Right lobe of liver (tissue), 6 donors: ENCODE data around the gene TNXB. TPM values are rescaled to one million over a fixed set of nuclear protein-coding genes. Genes with fewer than 3 reads are reported as not detected.

Source experiments
- ATAC-seq, 4 donors: fragments of 200-7000 bp; cut with Tn5 transposase; one replicate each; pipeline ENCODE4 v1.9.1; 2020; ENCODE audit warnings: mild to moderate bottlenecking in 4 of 4, moderate library complexity in 4 of 4
- DNase-seq, 3 donors: peaks; one replicate each; pipeline ENCODE4 v3.0.0-alpha.2; 2020
- H3K27ac ChIP-seq, 3 donors: fragments of 200-600 bp; one replicate each; pipeline ENCODE4 v1.8.0; 2022
- H3K27me3 ChIP-seq, 2 donors: fragments of 200-600 bp; one replicate each; pipeline ENCODE4 v1.8.0; 2022
- H3K36me3 ChIP-seq, 4 donors: fragments of 200-600 bp; sonication (generic) in 1 of 4; one replicate each; pipeline versions ENCODE4 v1.5.1 to v1.8.0; 2017 to 2022; ENCODE audit warnings: control low read depth in 1 of 4
- H3K4me1 ChIP-seq, 4 donors: fragments of 200-600 bp; sonication (generic) in 1 of 4; one replicate each; pipeline versions ENCODE4 v1.5.1 to v1.8.0; 2017 to 2022; ENCODE audit warnings: control low read depth in 1 of 4
- H3K4me3 ChIP-seq, 3 donors: fragments of 200-600 bp; one replicate each; pipeline ENCODE4 v1.8.0; 2022
- H3K9me3 ChIP-seq, 4 donors: fragments of 200-600 bp; sonication (generic) in 1 of 4; one replicate each; pipeline versions ENCODE4 v1.5.1 to v1.8.0; 2017 to 2022; ENCODE audit warnings: control low read depth in 1 of 4
- CTCF ChIP-seq, 4 donors: fragments of 200-600 bp in 3 of 4; fragments of 450-650 bp in 1 of 4; IDR thresholded peaks; one replicate each; pipeline versions ENCODE4 v1.5.1 to v1.8.0; 2016 to 2022; ENCODE audit warnings: antibody characterized with exemption in 4 of 4, mild to moderate bottlenecking in 2 of 4
- POLR2A ChIP-seq: fragments of 450-650 bp; IDR thresholded peaks from one replicate; pipeline ENCODE4 v1.6.1; 2017; ENCODE audit warnings: antibody characterized with exemption, mild to moderate bottlenecking
- WGBS: methylation state at CpG from one replicate; pipeline ENCODE4 v1.1.6; 2018; ENCODE audit warnings: low coverage, low lambda C conversion rate; ENCODE audit not compliant: insufficient coverage; ENCODE audit errors: missing lambda C conversion rate; 5-methylcytosine and 5-hydroxymethylcytosine counted together
- intact Hi-C, 2 donors: fragments of 100-400 bp; cut with DNase I; formaldehyde crosslinking; loops; one replicate each; pipeline versions ENCODE4 v1.11.2 to v1.14.1; 2022
- total RNA-seq, 6 experiments: library from RNA; depleted of rRNA in 2 of 6; stranded (reverse); fragments of >200 nt in 2 of 6; fragmentation: NEBNext Ultra II Directional in 3 of 6; extraction: Animal tissue kit (Norgen Biotek cat#: 25700) in 3 of 6; gene quantifications; one replicate each; pipeline versions ENCODE4 v1.1.0 to v1.2.4, GENCODE V29; 2016 to 2023
- donor health status: DM: no; HTN: yes; CAD: no.
- donor health status: DM: no; HTN: no; CAD: no.
- donor health status: DM: no; HTN: no; CAD: no.
- donor health status: DM: no; HTN: yes; CAD: no.
- donor health status: DM: no; HTN: yes; CAD: no.

Gene TNXB
- total RNA-seq, 6 experiments from 2014 or later = 7.2 to 28.3 (median 10.3) TPM

DNA sequence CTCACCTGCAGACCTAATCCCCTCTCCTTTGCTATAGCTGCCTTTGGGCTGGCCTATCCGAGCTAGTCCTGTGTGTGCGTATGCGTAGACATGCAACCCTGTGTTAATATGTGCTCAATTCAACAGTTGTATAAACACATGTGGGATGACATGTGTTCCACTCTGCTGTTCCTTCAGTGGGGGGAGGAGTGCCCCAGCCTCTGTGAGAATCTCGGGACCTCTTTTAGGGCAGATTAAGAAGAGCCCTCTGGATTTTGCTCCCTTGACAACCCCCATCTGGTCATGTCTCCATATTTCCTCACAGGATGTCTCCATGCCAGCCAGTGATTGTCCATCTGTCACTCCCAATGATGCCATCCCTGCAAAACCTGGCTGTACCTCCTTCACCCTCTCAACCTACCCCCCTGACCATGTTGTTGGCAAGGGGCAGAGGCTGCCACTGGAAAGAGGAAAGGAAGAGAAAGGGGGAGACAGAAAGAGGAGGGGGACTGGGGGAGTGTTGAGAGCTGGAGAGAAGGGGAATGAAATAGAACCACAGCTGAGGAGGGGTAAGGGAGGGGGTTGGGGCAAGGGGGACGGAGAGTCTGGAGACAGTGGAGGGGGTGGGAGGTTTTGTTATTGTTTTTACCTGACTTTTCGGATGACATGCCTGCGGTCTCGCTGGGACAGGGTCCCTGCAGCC, 42.2 kb upstream of the TNXB start:
- TF ChIP-seq CTCF (IDR thresholded peaks at IDR 0.05) = no peak
- intact Hi-C loops = loop anchor here in 1 of 2 donors (5.0 kb wide), 1 partner anchor 34 kb away; no protein-coding TSS in a partner anchor
- peaks cover 0 to 6% of the 10 kb centered on the region in 2 donors for H3K27me3 ChIP-seq
- H3K4me3 ChIP-seq = no peak overlapping the region
- no peak for ATAC-seq
- no peak for DNase-seq
- no peak overlapping the region for H3K27ac ChIP-seq
- H3K4me1 ChIP-seq = peaks cover 0 to 7% (median 0%) of the 10 kb centered on the region in 4 donors
- peaks cover 0 to 2% (median 0%) of the 10 kb centered on the region in 4 donors for H3K36me3 ChIP-seq
- 56% methylated on average over 8 of the region's 8 CpGs for WGBS
- H3K9me3 ChIP-seq = no peaks in the 10 kb centered on the region

DNA sequence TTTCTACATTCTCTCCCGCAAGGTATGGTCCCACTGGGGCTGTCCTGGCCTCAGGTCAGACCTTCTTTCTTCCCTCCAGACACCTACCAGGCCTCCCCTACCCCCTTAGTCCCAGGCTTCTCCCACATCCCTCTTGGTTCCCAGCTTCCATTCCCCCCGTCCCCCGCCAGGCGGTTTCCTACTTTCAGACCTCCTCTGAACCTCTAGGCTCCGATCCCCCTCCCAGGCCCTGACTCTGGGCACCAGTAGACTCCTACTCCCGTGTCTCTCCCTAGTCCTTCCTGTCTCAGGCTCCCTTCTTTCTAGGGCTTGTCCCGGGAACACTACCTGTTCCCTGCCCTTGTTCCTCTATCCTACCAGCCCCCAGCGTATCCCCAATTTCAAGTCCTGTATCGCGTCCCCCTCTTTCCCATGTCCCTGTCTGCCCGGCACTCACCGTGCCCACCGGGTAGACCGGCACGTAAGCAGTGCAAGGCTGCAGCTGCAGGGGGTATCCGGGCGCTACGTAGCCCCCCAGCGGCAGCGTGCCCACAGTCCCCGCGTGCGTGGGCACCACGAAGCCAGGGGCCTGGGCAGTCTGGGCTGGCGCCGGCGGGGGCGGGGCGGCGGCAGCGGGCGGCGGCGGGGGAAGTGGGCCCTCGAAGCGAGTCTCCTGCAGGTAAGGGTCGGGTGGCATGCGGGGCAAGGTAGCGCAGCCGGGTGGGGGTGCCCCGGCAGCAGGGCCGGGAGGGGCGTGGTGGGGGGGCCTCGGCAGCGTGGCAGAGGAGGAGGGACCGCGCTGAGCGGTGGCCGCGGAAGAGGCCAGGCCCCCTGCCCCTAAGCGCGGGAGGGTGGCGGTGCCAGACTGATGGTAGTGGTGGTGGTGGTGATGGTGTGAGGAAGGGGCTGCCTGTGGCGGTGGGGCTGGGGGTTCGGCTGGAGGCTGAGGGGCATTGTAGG, 41.1 kb upstream of the TNXB start:
- intact Hi-C loops = loop anchor here in 1 of 2 donors (5.0 kb wide), 1 partner anchor 33 kb away; no protein-coding TSS in a partner anchor
- H3K9me3 ChIP-seq = no peaks in the 10 kb centered on the region
- TF ChIP-seq CTCF (IDR thresholded peaks at IDR 0.05) = no peak
- no peak for TF ChIP-seq POLR2A
- DNase-seq (no peak), ATAC-seq (no peak)
- peaks cover 0 to 6% of the 10 kb centered on the region in 2 donors for H3K27me3 ChIP-seq
- no peak overlapping the region for H3K27ac ChIP-seq
- no peaks in the 10 kb centered on the region for H3K36me3 ChIP-seq
- 47% methylated on average over 34 of the region's 55 CpGs for WGBS
- H3K4me3 ChIP-seq = no peak overlapping the region
- H3K4me1 ChIP-seq = peaks cover 0 to 7% (median 0%) of the 10 kb centered on the region in 4 donors

DNA sequence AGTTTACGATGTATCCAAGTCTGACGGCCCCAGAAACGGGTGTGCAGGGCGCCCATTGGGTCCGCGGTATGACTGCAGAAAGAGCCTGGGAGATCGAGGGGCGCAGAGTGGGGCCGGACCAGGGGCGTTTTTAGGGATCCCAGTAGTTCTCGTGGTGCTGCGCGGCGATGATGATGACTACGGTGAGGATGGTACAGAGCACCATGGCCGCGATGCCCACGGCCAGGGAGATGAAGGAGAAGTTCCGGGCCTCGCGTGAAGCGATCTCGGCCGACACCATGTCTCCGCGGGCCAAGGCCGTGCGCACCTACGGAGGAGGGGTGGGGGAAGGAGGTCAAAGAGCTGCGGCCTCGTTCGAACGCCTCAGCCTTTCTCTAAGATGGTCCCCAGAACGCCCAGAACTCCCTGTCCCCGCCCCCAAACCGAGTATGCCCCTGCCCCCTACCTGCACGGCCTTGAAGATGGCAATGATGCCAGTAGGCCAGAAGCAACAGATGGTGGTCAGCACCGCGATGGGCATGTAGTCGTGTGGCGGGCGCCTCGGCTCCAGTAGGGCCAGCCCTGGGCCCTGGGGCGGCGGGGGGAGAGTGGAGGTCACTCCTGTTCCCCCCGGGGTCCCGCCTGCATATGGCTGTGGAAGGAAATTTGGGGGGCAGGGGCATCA, 40.1 kb upstream of the TNXB start:
- H3K27ac ChIP-seq = no peak overlapping the region
- ATAC-seq = no peak
- no peaks in the 10 kb centered on the region for H3K9me3 ChIP-seq
- intact Hi-C loops = no loop called here
- 19% methylated on average over 18 of the region's 47 CpGs for WGBS
- peaks cover 0 to 6% of the 10 kb centered on the region in 2 donors for H3K27me3 ChIP-seq
- H3K4me1 ChIP-seq = no peaks in the 10 kb centered on the region
- H3K4me3 ChIP-seq = peak overlapping the region in 1 of 3 donors; percentile 10
- H3K36me3 ChIP-seq = no peaks in the 10 kb centered on the region
- TF ChIP-seq CTCF (IDR thresholded peaks at IDR 0.05) (peak in 1 of 4 donors; percentile 3), POLR2A (no peak)
- DNase-seq = no peak

GRCh38 chr6:32148289-32149091, 39.4 kb upstream of the TNXB start:
- no peaks in the 10 kb centered on the region for H3K4me1 ChIP-seq
- no peak overlapping the region for H3K27ac ChIP-seq
- peak; percentile 66 to 73 (median 68) for DNase-seq
- H3K36me3 ChIP-seq = no peaks in the 10 kb centered on the region
- 26% methylated on average over 26 of the region's 39 CpGs for WGBS
- ATAC-seq = peak; percentile 73 to 82 (median 80)
- H3K9me3 ChIP-seq = no peaks in the 10 kb centered on the region
- intact Hi-C loops = no loop called here
- TF ChIP-seq CTCF (IDR thresholded peaks at IDR 0.05) = peak in 3 of 4 donors; percentile 3 to 13 (median 13)
- TF ChIP-seq POLR2A = no peak
- peak overlapping the region; percentile 3 to 16 (median 14) for H3K4me3 ChIP-seq
- peaks cover 0 to 6% of the 10 kb centered on the region in 2 donors for H3K27me3 ChIP-seq
